HCT116 (cell line): ENCODE data around the gene PCAT7. TPM values are rescaled to one million over a fixed set of nuclear protein-coding genes. Genes with fewer than 3 reads are reported as not detected.

ENCODE experiments used
- ATAC-seq: fragments of 200-7000 bp; cut with Tn5 transposase; 2 replicates; pipeline ENCODE4 v1.9.1; 2020; ENCODE audit warnings: mild to moderate bottlenecking, moderate library complexity
- BruUV-seq: library from RNA; stranded (reverse); fragments of 400-500 nt; replicated peaks from 2 replicates; lab custom pipeline; 2021; lab: Mats Ljungman, UMichigan
- CTCF ChIA-PET: fragments of 300-600 bp; sonication (Branson Sonifier 250); formaldehyde crosslinking; loops from one replicate; lab custom pipeline; 2021; ENCODE audit warnings: antibody characterized with exemption; lab: Charles Lee
- POLR2A ChIA-PET: fragments of 300-600, 350-600 bp; sonication (Branson Sonifier 250); formaldehyde crosslinking; loops from one replicate; lab custom pipeline; 2021; ENCODE audit warnings: antibody characterized with exemption; lab: Charles Lee
- RAD21 ChIA-PET, 2 experiments: fragments of 300-600 bp; sonication (Branson Sonifier 250); formaldehyde crosslinking; loops; one replicate each; lab custom pipeline; 2023; ENCODE audit warnings: low total read pairs in 2 of 2; ENCODE audit not compliant: uncharacterized antibody in 2 of 2, unreplicated experiment in 2 of 2, low non-redundant PET in 1 of 2; lab: Charles Lee
- DNase-seq: peaks from one replicate; pipeline ENCODE4 v3.0.0-alpha.2; 2010; ENCODE audit warnings: low read depth, low spot score
- H2AFZ ChIP-seq: fragments of 200-600 bp; shearing (Covaris generic), sonication (generic); 2 replicates; pipeline ENCODE4 v1.6.1; 2017; ENCODE audit warnings: low read depth, mixed run types, mixed read lengths, antibody characterized with exemption, low read length; ENCODE audit not compliant: poor library complexity, severe bottlenecking
- H3K27ac ChIP-seq: 2 replicates; pipeline ENCODE4 v1.5.1; 2012; ENCODE audit warnings: low read depth, low read length
- H3K27me3 ChIP-seq: fragments of 200-600 bp; sonication (generic); 2 replicates; pipeline ENCODE4 v1.6.1; 2016; ENCODE audit warnings: mixed run types, low read length, mixed read lengths; ENCODE audit not compliant: insufficient read depth
- H3K36me3 ChIP-seq, 2 experiments: fragments of 200-500 bp in 1 of 2; fragments of 200-600 bp in 1 of 2; sonication (Bioruptor generic) in 1 of 2; sonication (generic) in 1 of 2; 2 replicates each; pipeline versions ENCODE4 v1.5.1 to v1.6.1; 2014 to 2016; ENCODE audit warnings: low read length in 2 of 2, inconsistent platforms in 1 of 2, mixed read lengths in 1 of 2, mixed run types in 1 of 2; ENCODE audit not compliant: insufficient read depth in 2 of 2, control insufficient read depth in 1 of 2
- H3K4me1 ChIP-seq, 2 experiments: fragments of 200-600 bp in 1 of 2; sonication (generic) in 1 of 2; 2 replicates each; pipeline versions ENCODE4 v1.5.1 to v1.6.1; 2012 to 2017; ENCODE audit warnings: low read length in 2 of 2, inconsistent platforms in 1 of 2, mild to moderate bottlenecking in 1 of 2, mixed read lengths in 1 of 2, mixed run types in 1 of 2, moderate library complexity in 1 of 2; ENCODE audit not compliant: insufficient read depth in 2 of 2, control insufficient read depth in 1 of 2
- H3K4me2 ChIP-seq: fragments of 200-600 bp; sonication (generic); 2 replicates; pipeline ENCODE4 v1.6.1; 2017; ENCODE audit warnings: mixed run types, low read length, mixed read lengths
- H3K4me3 ChIP-seq, 2 experiments: fragments of 200-600 bp in 1 of 2; sonication (generic) in 1 of 2; replicated peaks in 1 of 2; 2 replicates each; pipeline ENCODE4 v1.5.1; 2011 to 2016; ENCODE audit warnings: low read length in 2 of 2, control low read depth in 1 of 2, low read depth in 1 of 2, mild to moderate bottlenecking in 1 of 2, mixed read lengths in 1 of 2, mixed run types in 1 of 2
- H3K79me2 ChIP-seq: fragments of 200-600 bp; sonication (generic); 2 replicates; pipeline ENCODE4 v1.6.1; 2017; ENCODE audit warnings: mild to moderate bottlenecking, mixed run types, low read length, moderate library complexity, mixed read lengths; ENCODE audit not compliant: insufficient read depth
- H3K9ac ChIP-seq: fragments of 200-600 bp; sonication (generic); 2 replicates; pipeline ENCODE4 v1.6.1; 2016; ENCODE audit warnings: low read length, mixed read lengths
- H3K9me2 ChIP-seq: fragments of 200-600 bp; sonication (generic), shearing (Covaris generic); 2 replicates; pipeline ENCODE4 v1.6.1; 2017; ENCODE audit warnings: mixed run types, mild to moderate bottlenecking, moderate library complexity; ENCODE audit not compliant: insufficient read depth
- H3K9me3 ChIP-seq, 2 experiments: fragments of 200-500 bp in 1 of 2; fragments of 200-600 bp in 1 of 2; sonication (Bioruptor generic) in 1 of 2; sonication (generic) in 1 of 2; 2 replicates each; pipeline ENCODE4 v1.6.1; 2014 to 2017; ENCODE audit warnings: low read length in 2 of 2, mixed read lengths in 2 of 2, inconsistent platforms in 1 of 2, low read depth in 1 of 2, mild to moderate bottlenecking in 1 of 2, mixed run types in 1 of 2, moderate library complexity in 1 of 2; ENCODE audit not compliant: control insufficient read depth in 1 of 2, insufficient read depth in 1 of 2
- H4K20me1 ChIP-seq: fragments of 200-600 bp; sonication (generic), shearing (Covaris generic); 2 replicates; pipeline ENCODE4 v1.6.1; 2017; ENCODE audit warnings: mixed run types, mild to moderate bottlenecking, moderate library complexity; ENCODE audit not compliant: insufficient read depth
- CBX3 ChIP-seq: IDR thresholded peaks from 2 replicates; pipeline ENCODE4 v1.6.1; 2012; ENCODE audit warnings: low read depth
- CTCF ChIP-seq, 3 experiments: fragments of 200-600 bp in 1 of 3; sonication (generic) in 1 of 3; IDR thresholded peaks in 2 of 3; conservative IDR thresholded peaks in 1 of 3; 2 replicates each; pipeline ENCODE4 v1.5.1; 2012 to 2017; ENCODE audit warnings: low read depth in 2 of 3, low read length in 2 of 3, antibody characterized with exemption in 1 of 3, borderline replicate concordance in 1 of 3, control low read depth in 1 of 3, mild to moderate bottlenecking in 1 of 3, mixed read lengths in 1 of 3, mixed run types in 1 of 3, moderate library complexity in 1 of 3; ENCODE audit not compliant: insufficient read depth in 1 of 3
- EGR1 ChIP-seq: IDR thresholded peaks from 2 replicates; pipeline ENCODE4 v1.6.1; 2012; ENCODE audit warnings: low read depth
- EZH2 ChIP-seq: fragments of 200-600 bp; sonication (generic); IDR thresholded peaks from 2 replicates; pipeline ENCODE4 v1.6.1; 2017; ENCODE audit warnings: antibody characterized with exemption, mixed run types
- FOSL1 ChIP-seq: IDR thresholded peaks from 2 replicates; pipeline ENCODE4 v1.6.1; 2012; ENCODE audit warnings: low read depth
- JUND ChIP-seq: IDR thresholded peaks from 2 replicates; pipeline ENCODE4 v1.6.1; 2012
- MAX ChIP-seq: IDR thresholded peaks from 2 replicates; pipeline ENCODE4 v1.6.1; 2012
- POLR2A ChIP-seq: IDR thresholded peaks from 2 replicates; pipeline ENCODE4 v1.7.0; 2011; ENCODE audit warnings: borderline replicate concordance; ENCODE audit not compliant: insufficient read depth, insufficient read length; ENCODE audit errors: extremely low read depth
- RAD21 ChIP-seq: IDR thresholded peaks from 2 replicates; pipeline ENCODE4 v1.6.1; 2012; ENCODE audit warnings: low read depth, mild to moderate bottlenecking
- SIN3A ChIP-seq: IDR thresholded peaks from 2 replicates; pipeline ENCODE4 v1.6.1; 2012; ENCODE audit warnings: low read depth
- SP1 ChIP-seq: IDR thresholded peaks from 2 replicates; pipeline ENCODE4 v1.6.1; 2012; ENCODE audit warnings: low read depth
- TCF7L2 ChIP-seq: IDR thresholded peaks from 2 replicates; pipeline ENCODE4 v1.7.0; 2011; ENCODE audit warnings: borderline replicate concordance, inconsistent platforms; ENCODE audit not compliant: insufficient read depth, insufficient read length; ENCODE audit errors: extremely low read depth
- YY1 ChIP-seq: IDR thresholded peaks from 2 replicates; pipeline ENCODE4 v1.6.1; 2011; ENCODE audit warnings: low read length, low read depth, moderate library complexity, mild to moderate bottlenecking; ENCODE audit not compliant: insufficient replicate concordance; ENCODE audit errors: extremely low read depth
- ZFX ChIP-seq: fragments of 450-650 bp; IDR thresholded peaks from 2 replicates; pipeline ENCODE4 v1.6.1; 2017
- ZNF274 ChIP-seq: fragments of 200-500 bp; sonication (Bioruptor generic); IDR thresholded peaks from 2 replicates; pipeline ENCODE4 v1.6.1; 2014; ENCODE audit warnings: mild to moderate bottlenecking, low read depth, low read length, inconsistent platforms
- intact Hi-C: fragments of 100-400 bp; cut with micrococcal nuclease; formaldehyde crosslinking; loops from 2 replicates; pipeline ENCODE4 v1.10.0; 2022
- total RNA-seq: library from RNA; stranded (reverse); gene quantifications from one replicate; pipeline ENCODE4 v1.2.1, GENCODE V29; 2021; ENCODE audit not compliant: unreplicated experiment

Gene PCAT7
- total RNA-seq, 1 experiment from 2014 or later, result 3.8 TPM

- Histone ChIP-seq H2AFZ (no peak overlapping the region), H4K20me1 (no peaks in the 10 kb centered on the region), H3K9ac (no peak overlapping the region), H3K36me3 (no peaks in the 10 kb centered on the region)
- TF ChIP-seq EZH2 (no peak), SP1 (no peak), TCF7L2 (no peak), EGR1 (no peak), CBX3 (no peak), ZFX (no peak), SIN3A (no peak), MAX (no peak), POLR2A (no peak), CTCF (IDR thresholded peaks at IDR 0.05 in 2 of 3, conservative IDR thresholded peaks at IDR 0.05 in 1 of 3; ENCODE audit: borderline replicate concordance in 1 of 3, insufficient read depth in 1 of 3, low read depth in 2 of 3, low read length in 2 of 3) (no peak), ZNF274 (no peak), YY1 (no peak), JUND (no peak), FOSL1 (no peak), RAD21 (no peak)
- TF ChIP-seq, all 23 proteins: peak for 0
- Histone ChIP-seq H3K27ac (no peak overlapping the region), H3K79me2 (no peaks in the 10 kb centered on the region), H3K4me1 (no peaks in the 10 kb centered on the region), H3K9me3 (no peaks in the 10 kb centered on the region), H3K27me3 (0 out of 2 replicates have a peak, but pooled peaks cover 4% of the 10 kb centered on the region), H3K4me2 (no peak overlapping the region), H3K4me3 (no peak overlapping the region), H3K9me2 (no peaks in the 10 kb centered on the region)
- RAD21 ChIA-PET, result no interaction called here
- BruUV-seq, result no TSS peak
- intact Hi-C loops, result no loop called here
- ATAC-seq, result no peak
- DNase-seq, result no peak
- CTCF ChIA-PET, result no interaction called here
- POLR2A ChIA-PET, result no interaction called here
Observed at GRCh38 chr9:94567271-94567670, 12.4 kb downstream of the PCAT7 start.
